HG03280 (cell line): ENCODE results near the gene DEPDC7.
"Not testable (repeated sequence)": the region's sequence is repeated elsewhere in the genome, so short reads cannot be mapped to it uniquely, and the experiment has no call there.

Experiments
- ATAC-seq: cut with Tn5 transposase; IDR thresholded peaks from one replicate; pipeline ENCODE4 v1.9.1; 2021; ENCODE audit warnings: mild to moderate bottlenecking, moderate library complexity; ENCODE audit not compliant: unreplicated experiment

DEPDC7 gene

GRCh38 chr11:33021937-33022336 is 6.3 kb downstream of the DEPDC7 start:
- ATAC-seq, result no peak

GRCh38 chr11:33025339-33025722 is 9.7 kb downstream of the DEPDC7 start:
- no peak for ATAC-seq

- ATAC-seq, result no peak
These were observed 11.6 kb downstream of the DEPDC7 start for GRCh38 chr11:33027233-33027632.

GRCh38 chr11:33027846-33028536 is 12.3 kb downstream of the DEPDC7 start:
- ATAC-seq, result no peak

GRCh38 chr11:33028537-33028914 is 12.8 kb downstream of the DEPDC7 start:
- ATAC-seq, result no peak

GRCh38 chr11:33029218-33029617 is 13.5 kb downstream of the DEPDC7 start:
- ATAC-seq, result not testable (repeated sequence)

- no peak for ATAC-seq
These were observed 17.8 kb downstream of the DEPDC7 start for GRCh38 chr11:33033493-33033892.

GRCh38 chr11:33035011-33035410 is 19.3 kb downstream of the DEPDC7 start:
- ATAC-seq, result no peak

- ATAC-seq, result peak; percentile 82
These were observed 23.8 kb downstream of the DEPDC7 start, which contains the start of gene TCP11L1 for GRCh38 chr11:33039274-33040032. TCP11L1 (plus strand) TSS chr11:33039572; CDS start chr11:33043774, 4,202 bp downstream.

- ATAC-seq, result peak; percentile 5
These were observed 24.6 kb downstream of the DEPDC7 start for GRCh38 chr11:33040033-33040861.

- no peak for ATAC-seq
These were observed 25.3 kb downstream of the DEPDC7 start for GRCh38 chr11:33040862-33041453.

- no peak for ATAC-seq
These were observed 27.6 kb downstream of the DEPDC7 start for GRCh38 chr11:33043221-33043830.

- ATAC-seq, result no peak
These were observed 28.6 kb downstream of the DEPDC7 start for GRCh38 chr11:33044285-33044756.

- ATAC-seq, result no peak
These were observed 30.0 kb downstream of the DEPDC7 start for GRCh38 chr11:33045551-33046255.

- not testable (repeated sequence) for ATAC-seq
These were observed 33.0 kb downstream of the DEPDC7 start for GRCh38 chr11:33048701-33049100.

- not testable (repeated sequence) for ATAC-seq
These were observed 34.1 kb downstream of the DEPDC7 start for GRCh38 chr11:33049565-33050408.

- no peak for ATAC-seq
These were observed 36.6 kb downstream of the DEPDC7 start for GRCh38 chr11:33052231-33052630.

GRCh38 chr11:33055375-33055774 is 39.7 kb downstream of the DEPDC7 start:
- no peak for ATAC-seq

GRCh38 chr11:33057284-33057683 is 41.6 kb downstream of the DEPDC7 start:
- ATAC-seq, result no peak
